Cardiac fibroblast (primary cell): ENCODE results near the gene COLEC12.

Source experiments
- DNase-seq, 2 donors: peaks; one replicate each; pipeline versions ENCODE4 v3.0.0 to v3.0.0-alpha.2; 2010; ENCODE audit warnings: low read depth in 2 of 2
- H3K4me3 ChIP-seq, 2 donors: replicated peaks in 1 of 2; 1 replicate in 1 of 2; 2 replicates in 1 of 2; pipeline ENCODE4 v1.5.1; 2011; ENCODE audit warnings: low read depth in 2 of 2, low read length in 2 of 2, mild to moderate bottlenecking in 2 of 2, moderate library complexity in 1 of 2
- TF ChIP-seq, protein P1 (sequence below): IDR thresholded peaks from one replicate; pipeline ENCODE4 v1.5.1; 2011; ENCODE audit warnings: low read depth, mild to moderate bottlenecking, low read length, inconsistent platforms

COLEC12 gene

DNA sequence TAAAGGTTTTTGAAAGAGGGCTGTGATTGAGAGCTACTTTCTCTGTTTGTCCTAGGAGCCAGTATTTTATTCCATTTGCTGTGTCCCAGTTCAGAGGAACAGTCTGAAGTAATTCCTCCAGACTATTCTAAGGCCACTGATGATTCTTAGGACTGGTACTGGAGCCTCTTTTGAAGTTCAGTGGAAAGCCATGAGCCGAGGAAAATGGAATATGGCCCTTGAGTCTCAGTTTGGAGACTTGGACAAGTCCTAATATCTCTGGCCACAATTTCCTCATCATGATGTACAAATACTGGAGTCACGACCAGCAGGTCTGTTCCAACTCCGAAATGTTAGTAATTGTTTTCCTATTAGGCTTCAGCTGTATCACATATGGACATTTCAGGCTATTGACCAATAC lies 7.1 kb upstream of the COLEC12 start:
- no peak overlapping the region for H3K4me3 ChIP-seq
- no peak for DNase-seq
- TF ChIP-seq, protein P1, sequence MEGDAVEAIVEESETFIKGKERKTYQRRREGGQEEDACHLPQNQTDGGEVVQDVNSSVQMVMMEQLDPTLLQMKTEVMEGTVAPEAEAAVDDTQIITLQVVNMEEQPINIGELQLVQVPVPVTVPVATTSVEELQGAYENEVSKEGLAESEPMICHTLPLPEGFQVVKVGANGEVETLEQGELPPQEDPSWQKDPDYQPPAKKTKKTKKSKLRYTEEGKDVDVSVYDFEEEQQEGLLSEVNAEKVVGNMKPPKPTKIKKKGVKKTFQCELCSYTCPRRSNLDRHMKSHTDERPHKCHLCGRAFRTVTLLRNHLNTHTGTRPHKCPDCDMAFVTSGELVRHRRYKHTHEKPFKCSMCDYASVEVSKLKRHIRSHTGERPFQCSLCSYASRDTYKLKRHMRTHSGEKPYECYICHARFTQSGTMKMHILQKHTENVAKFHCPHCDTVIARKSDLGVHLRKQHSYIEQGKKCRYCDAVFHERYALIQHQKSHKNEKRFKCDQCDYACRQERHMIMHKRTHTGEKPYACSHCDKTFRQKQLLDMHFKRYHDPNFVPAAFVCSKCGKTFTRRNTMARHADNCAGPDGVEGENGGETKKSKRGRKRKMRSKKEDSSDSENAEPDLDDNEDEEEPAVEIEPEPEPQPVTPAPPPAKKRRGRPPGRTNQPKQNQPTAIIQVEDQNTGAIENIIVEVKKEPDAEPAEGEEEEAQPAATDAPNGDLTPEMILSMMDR = no peak

DNA sequence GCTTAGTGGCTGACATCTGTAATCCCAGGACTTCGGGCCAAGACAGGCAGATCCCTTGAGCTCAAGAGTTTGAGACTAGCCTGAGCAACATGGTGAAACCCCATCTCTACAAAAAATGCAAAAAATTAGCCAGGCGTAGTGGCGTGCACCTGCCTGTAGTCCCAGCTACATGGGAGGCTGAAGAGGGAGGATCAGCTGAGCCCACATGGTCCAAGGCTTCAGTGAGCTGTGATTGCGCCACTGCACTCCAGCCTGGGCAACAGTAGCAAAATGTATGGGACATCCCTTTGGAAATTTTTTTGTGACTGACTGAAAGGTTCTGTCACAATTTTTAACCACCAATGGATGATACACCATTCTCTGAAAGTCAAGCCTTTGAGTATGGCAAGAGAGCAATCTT lies 6.3 kb upstream of the COLEC12 start:
- TF ChIP-seq, protein P1 = no peak
- no peak for DNase-seq
- no peak overlapping the region for H3K4me3 ChIP-seq

DNA sequence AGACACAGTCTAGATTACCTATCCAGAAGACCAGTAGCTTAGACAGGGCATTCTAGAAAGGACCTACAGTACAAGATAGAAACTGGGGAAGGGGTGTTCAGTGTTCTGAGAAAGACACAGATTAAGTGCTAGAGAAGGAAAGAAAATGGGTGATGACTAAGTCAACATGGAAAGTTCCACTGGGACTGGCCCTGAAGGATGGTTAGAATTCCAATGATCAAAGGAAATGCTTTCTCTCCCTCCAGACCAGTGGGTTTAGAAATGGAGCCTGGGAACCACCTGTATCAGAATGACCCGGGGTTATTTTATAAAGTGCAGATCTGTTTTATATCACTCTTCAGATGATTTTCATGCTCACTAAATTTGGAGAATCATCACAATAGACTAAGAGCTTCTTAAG lies 5.8 kb upstream of the COLEC12 start:
- TF ChIP-seq, protein P1 = no peak
- DNase-seq = no peak
- H3K4me3 ChIP-seq = no peak overlapping the region

DNA sequence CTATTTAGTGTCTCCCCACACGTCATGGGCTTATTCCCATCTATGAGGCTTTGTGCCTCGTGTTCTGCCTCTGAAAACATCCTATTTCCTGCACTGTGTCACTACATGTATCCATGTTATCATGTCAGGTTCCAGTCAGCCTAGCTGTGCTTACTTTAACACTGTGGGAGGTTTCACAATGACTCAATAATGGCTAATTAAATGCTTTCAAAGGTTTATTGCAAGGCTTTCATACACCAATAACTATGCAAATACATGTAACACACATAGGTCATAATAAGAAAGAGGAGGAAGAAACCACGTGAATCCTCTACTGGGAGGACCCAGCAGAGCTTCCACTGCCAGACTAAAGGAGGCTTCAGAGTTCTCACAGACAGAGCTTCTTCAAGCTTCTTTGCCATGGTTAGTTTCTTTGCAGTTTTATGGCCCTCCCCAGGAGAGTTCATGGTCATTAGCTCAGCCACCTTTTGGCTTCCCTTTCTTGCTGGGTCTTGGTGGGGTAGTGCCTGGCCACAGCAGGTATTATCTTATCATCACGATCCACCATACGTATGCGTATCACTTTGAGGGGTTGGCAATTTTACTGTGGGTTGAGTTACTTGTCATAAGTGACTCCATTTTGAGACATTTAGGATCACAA lies 5.1 kb upstream of the COLEC12 start:
- TF ChIP-seq, protein P1 = no peak
- DNase-seq = no peak
- no peak overlapping the region for H3K4me3 ChIP-seq

DNA sequence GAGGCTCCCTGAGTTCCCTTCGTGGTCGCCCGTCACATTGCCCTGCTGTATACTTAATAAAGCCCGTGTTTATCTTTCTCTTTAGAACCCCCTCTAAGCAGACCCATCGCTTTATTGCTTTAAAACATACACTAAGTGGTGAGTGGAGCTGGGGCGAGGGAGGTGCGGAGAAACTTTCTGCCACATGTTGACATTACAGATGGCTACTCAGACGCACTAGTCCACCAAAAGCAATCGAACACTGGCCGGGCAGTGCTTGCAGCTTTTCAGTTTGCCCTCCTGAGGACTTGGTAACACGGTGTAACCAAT lies 859 bp upstream of the COLEC12 start:
- TF ChIP-seq, protein P1 = no peak
- no peak overlapping the region for H3K4me3 ChIP-seq
- no peak for DNase-seq

DNA sequence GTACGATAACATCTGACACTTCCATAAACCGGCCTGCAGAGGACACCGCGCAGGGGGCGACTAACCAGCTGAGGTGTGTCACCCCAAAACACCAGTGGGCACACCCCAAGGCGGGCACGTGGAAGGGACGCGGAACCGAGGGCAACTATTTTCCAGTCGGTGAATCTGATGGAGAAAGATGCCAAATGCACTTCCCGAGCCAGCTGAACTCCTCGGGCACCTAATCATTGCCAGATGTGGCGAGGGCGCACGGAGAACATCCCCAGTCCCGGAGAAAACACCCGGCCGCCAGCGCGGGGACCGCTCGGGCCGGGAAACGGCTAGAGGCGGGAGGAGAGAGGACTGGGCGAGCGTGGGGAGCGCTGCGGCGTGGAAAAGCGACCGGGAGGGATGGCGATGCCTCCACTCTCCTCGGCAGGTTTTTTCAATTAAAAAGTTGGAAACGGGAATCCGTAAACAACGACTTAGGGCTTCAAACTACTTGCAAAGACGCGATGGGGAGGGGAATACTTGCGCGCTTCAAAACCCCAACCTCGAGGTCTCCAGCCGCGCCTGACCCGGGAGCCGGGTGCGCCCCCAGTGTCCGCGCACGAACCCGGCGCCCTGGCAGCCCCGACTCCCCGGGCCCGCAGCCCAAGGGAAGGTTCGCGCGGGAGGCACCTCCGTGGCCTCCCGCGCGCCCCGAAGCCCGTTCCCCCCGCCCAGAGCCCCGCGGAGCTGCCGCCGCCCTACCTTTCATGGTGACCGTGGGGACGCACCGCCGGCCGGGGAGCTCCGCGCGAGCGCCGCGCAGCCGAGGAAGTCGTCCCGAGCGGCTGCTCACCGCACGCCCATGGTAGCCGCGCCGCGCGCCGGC lies 497 bp downstream of the COLEC12 start:
- TF ChIP-seq, protein P1 = no peak
- DNase-seq = peak; percentile 48 to 59
- peak overlapping the region; percentile 41 to 72 for H3K4me3 ChIP-seq
